IPS DF 6.9 (cell line): ENCODE results near the gene WDFY2.

ENCODE experiments used
- DNase-seq: peaks from one replicate; pipeline ENCODE4 v3.0.0-alpha.2; 2013; ENCODE audit warnings: low read depth, low spot score
- H3K27ac ChIP-seq: one replicate; pipeline ENCODE4 v1.5.1; 2013; ENCODE audit warnings: low read length, control low read depth
- H3K27me3 ChIP-seq: 2 replicates; pipeline ENCODE4 v1.6.1; 2013; ENCODE audit warnings: mild to moderate bottlenecking, low read length; ENCODE audit not compliant: control insufficient read depth, insufficient read depth
- H3K36me3 ChIP-seq: 2 replicates; pipeline ENCODE4 v1.6.1; 2013; ENCODE audit warnings: low read length; ENCODE audit not compliant: control insufficient read depth, insufficient read depth
- H3K4me1 ChIP-seq: 2 replicates; pipeline ENCODE4 v1.6.1; 2013; ENCODE audit warnings: low read length; ENCODE audit not compliant: control insufficient read depth, insufficient read depth
- H3K4me3 ChIP-seq: 2 replicates; pipeline ENCODE4 v1.5.1; 2013; ENCODE audit warnings: mild to moderate bottlenecking, low read length
- H3K9me3 ChIP-seq: 2 replicates; pipeline ENCODE4 v1.6.1; 2013; ENCODE audit warnings: low read length, inconsistent platforms; ENCODE audit not compliant: control insufficient read depth, insufficient read depth
- WGBS: extraction: QIAGEN DNeasy Blood & Tissue Kit; methylation state at CpG from one replicate; pipeline ENCODE4 v1.1.7; 2013; ENCODE audit warnings: mixed read lengths, missing lambda C conversion rate; ENCODE audit not compliant: insufficient read length, insufficient coverage; 5-methylcytosine and 5-hydroxymethylcytosine counted together

WDFY2 gene

DNA sequence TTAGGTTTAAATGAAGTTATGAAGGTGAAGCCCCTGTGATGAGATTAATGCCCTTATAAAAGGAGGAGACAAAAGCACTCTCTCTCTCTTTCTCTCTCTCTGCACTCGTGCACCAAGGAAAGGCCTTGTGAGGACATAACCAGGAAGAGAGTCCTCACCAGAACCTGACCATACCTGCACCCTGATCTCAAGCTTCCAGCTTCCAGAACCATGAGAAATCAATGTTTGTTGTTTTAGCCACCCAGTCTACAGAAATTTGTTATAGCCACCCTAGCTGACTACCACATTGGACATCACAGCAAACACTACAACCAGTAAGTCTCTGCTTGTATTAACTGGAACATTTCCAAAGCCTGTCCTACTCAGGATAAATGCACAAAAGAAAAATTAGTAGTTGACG lies 34.7 kb upstream of the WDFY2 start:
- DNase-seq = no peak
- WGBS = no CpG with 5 or more reads among the region's 2 CpGs
- Histone ChIP-seq H3K27ac (no peak overlapping the region), H3K4me1 (no peaks in the 10 kb centered on the region), H3K9me3 (no peaks in the 10 kb centered on the region), H3K27me3 (no peaks in the 10 kb centered on the region), H3K4me3 (no peak overlapping the region), H3K36me3 (no peaks in the 10 kb centered on the region)

DNA sequence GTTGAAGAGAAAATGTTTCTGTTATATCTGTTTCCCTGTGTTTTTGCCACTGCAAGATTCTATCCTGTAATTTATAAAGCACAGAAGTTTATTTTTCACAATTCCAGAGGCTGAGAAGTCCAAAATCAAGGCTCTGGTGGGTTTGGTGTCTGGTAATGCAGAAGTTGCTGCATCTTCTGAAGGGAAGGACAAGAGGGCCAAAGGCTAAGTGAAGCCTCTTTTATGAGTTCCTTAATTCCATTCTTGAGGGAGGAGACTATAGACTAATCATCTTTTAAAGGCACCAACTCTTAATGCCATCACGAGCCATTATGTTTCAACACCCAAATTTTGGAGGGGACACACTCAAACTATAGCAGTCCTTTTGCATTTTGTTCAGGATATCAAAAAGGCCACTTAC lies 34.1 kb upstream of the WDFY2 start:
- H3K27me3 ChIP-seq = no peaks in the 10 kb centered on the region
- no CpG with 5 or more reads among the region's 1 CpG for WGBS
- no peaks in the 10 kb centered on the region for H3K36me3 ChIP-seq
- H3K4me3 ChIP-seq = no peak overlapping the region
- DNase-seq = no peak
- no peak overlapping the region for H3K27ac ChIP-seq
- no peaks in the 10 kb centered on the region for H3K4me1 ChIP-seq
- H3K9me3 ChIP-seq = no peaks in the 10 kb centered on the region

DNA sequence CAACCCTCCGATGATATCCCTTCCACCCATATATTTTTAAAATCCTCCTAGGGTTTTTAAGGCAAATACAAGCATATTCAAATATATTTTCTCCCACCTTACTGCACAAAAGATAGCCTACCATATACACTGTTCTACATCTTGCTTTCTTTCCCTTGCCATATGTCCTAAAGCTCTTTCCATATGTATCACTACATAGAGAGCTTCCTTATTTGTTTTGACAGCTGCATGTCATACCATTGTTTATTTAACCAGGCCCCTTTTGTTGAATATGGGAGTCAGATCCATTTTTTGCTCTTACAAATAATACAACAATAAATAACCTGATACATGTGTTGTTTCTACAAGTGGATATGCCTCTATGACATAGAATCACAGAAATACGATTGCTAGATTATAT lies 32.8 kb upstream of the WDFY2 start:
- Histone ChIP-seq H3K4me1 (no peaks in the 10 kb centered on the region), H3K9me3 (no peaks in the 10 kb centered on the region), H3K27ac (no peak overlapping the region), H3K4me3 (no peak overlapping the region), H3K27me3 (no peaks in the 10 kb centered on the region), H3K36me3 (no peaks in the 10 kb centered on the region)
- no peak for DNase-seq
- no CpG with 5 or more reads among the region's 2 CpGs for WGBS

DNA sequence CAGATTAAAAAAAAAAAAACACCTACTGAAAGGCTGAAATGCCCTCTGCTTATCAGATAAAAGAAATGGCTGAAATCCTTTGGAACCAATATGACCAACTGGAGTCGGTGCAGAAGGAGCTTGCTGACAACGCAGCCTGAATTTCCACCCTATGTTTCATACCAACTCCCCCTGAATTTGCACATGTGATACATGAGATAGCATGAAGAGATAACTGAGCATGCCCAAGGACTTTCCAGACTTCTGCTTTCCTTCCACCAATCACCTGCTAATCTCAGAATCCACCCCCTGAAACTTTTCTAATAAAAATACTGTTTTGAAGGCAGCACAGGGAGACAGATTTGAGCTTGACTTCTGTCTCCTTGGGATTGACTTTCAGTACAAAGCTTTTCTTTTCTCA lies 32.2 kb upstream of the WDFY2 start:
- Histone ChIP-seq H3K27me3 (no peaks in the 10 kb centered on the region), H3K9me3 (no peaks in the 10 kb centered on the region), H3K4me3 (no peak overlapping the region), H3K4me1 (no peaks in the 10 kb centered on the region), H3K27ac (no peak overlapping the region), H3K36me3 (no peaks in the 10 kb centered on the region)
- WGBS = no CpG with 5 or more reads among the region's 2 CpGs
- DNase-seq = no peak

DNA sequence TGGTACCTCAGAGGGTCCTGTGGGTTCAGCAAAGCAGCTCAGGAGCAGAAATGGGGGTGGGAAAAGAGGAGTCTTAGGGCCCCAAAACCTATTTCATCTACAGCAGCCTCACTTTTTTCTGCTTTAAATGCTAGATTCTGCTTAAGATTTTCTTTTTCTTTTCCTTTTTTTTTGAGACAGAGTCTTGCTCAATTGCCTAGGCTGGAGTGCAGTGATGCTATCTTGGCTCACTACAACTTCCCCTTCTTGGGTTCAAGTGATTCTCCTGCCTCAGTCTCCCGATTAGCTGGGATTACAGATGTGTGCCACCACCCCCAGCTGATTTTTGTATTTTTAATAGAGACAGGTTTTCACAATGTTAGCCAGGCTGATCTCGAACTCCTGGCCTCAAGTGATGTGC lies 30.7 kb upstream of the WDFY2 start:
- Histone ChIP-seq H3K36me3 (no peaks in the 10 kb centered on the region), H3K9me3 (no peaks in the 10 kb centered on the region), H3K4me1 (no peaks in the 10 kb centered on the region), H3K27ac (no peak overlapping the region), H3K27me3 (no peaks in the 10 kb centered on the region), H3K4me3 (no peak overlapping the region)
- no CpG with 5 or more reads among the region's 2 CpGs for WGBS
- no peak for DNase-seq

DNA sequence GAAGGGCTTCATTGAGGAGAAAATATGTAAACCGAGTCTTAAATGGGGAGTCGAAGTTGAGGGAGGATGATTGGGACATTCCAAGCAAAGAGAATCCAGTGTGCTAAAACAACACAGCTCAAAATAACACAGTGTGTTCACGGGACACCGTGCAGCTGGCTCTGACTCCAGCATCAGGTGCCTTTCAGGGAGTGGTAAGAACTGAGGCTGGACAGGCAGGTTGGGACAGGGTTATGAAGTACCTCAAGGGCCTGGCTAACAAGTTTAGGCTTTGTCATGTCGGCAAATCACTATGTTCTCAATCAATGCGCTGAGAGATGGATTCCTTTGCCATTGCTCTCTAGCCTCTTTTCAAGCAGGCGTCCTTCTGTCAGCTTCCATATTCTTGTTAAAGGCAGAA lies 27.5 kb upstream of the WDFY2 start:
- no peak overlapping the region for H3K27ac ChIP-seq
- DNase-seq = no peak
- no CpG with 5 or more reads among the region's 7 CpGs for WGBS
- no peaks in the 10 kb centered on the region for H3K9me3 ChIP-seq
- no peaks in the 10 kb centered on the region for H3K27me3 ChIP-seq
- no peaks in the 10 kb centered on the region for H3K36me3 ChIP-seq
- no peak overlapping the region for H3K4me3 ChIP-seq
- H3K4me1 ChIP-seq = no peaks in the 10 kb centered on the region

DNA sequence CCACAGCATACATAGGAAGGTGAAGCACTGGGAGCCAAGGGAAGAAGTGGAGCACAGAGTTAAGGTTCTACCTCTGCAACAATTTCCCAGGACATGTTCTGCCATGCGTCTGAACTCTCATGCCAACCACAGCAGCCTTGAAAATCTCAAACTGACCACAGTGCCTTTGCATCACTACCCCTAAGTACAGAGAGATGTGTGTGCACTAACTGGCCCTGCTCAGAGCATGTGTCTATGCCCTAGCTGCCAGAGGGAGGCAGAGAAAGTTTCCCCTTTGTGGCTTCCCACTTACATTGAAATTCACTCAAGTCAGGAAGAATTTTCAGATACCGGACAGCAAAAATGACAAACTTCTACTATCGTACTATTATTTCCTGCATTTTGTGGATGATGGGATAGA lies 26.8 kb upstream of the WDFY2 start:
- WGBS = no CpG with 5 or more reads among the region's 3 CpGs
- DNase-seq = no peak
- Histone ChIP-seq H3K36me3 (no peaks in the 10 kb centered on the region), H3K4me1 (no peaks in the 10 kb centered on the region), H3K9me3 (no peaks in the 10 kb centered on the region), H3K27me3 (no peaks in the 10 kb centered on the region), H3K27ac (no peak overlapping the region), H3K4me3 (no peak overlapping the region)

DNA sequence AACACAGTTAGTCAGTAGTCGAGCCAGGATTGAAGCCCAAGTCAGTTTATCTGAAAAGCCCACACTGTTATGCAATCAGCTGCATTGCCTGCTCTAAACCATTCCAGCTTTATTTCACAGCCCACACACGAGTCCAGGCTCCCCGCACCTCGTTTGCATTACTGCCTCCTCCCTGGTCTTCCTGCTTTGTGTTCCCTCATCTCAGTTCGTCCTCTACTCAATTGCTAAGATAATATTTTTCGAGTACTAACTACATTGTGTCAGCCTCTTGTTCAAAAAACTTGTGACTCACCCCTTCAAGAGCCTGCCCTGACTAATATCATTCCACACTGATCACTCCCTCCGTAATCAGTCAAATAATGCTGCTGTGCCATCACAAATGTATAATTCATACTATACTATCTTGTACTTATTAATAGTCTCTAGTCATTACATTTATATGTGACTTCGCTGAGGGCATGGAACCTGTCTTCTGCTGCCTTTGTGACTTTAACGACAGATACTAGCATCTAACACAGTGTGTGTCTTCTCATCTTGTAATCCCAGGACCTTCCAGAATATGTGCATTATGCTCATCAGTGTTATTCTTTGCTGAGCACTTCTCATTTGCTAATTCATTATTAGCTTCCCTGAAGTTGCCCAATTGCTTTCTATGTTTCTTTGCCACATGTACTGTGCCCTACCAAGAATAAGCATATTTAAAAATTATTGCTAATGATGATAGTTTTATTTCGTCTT lies 26.2 kb upstream of the WDFY2 start:
- H3K9me3 ChIP-seq = no peaks in the 10 kb centered on the region
- no peaks in the 10 kb centered on the region for H3K36me3 ChIP-seq
- WGBS = 100% methylated on average over 1 of the region's 10 CpGs
- DNase-seq = no peak
- no peak overlapping the region for H3K4me3 ChIP-seq
- H3K4me1 ChIP-seq = no peaks in the 10 kb centered on the region
- H3K27me3 ChIP-seq = no peaks in the 10 kb centered on the region
- no peak overlapping the region for H3K27ac ChIP-seq

DNA sequence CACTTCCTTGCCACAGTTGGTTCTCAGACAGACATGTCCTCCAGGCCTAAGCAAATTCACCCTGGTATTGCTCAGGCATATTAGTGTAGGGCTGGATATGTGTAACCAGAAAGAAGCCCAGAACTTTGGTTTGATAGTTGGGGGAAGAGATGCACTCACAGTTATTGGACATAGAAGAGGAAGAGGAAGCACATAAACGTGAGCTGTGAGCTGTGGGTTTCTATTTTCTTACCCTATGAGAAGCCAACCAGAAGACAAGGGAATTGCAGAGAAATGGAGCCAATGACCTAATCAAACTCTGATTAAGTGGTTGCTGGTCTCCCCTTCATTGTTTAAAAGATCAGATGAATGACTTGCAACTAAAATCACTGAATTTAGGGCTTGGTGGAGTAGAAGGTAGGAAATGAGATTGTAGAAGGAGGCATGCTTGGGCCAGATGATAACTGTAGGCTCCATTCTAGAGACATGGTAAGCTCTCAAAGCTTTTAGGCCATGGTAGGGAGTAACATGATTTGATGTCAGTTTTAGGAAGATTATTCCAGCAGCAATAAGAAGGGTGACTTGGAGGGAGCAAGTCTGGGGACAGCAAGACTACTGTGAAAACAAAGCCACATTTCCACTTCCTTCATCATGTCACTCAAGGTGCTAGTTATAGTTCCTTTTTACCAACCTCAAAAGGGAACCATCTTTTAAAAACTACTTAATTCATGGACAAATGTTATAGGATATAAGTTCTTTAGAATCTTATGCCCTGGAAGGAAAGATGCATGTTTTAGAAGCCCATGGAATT lies 24.1 kb upstream of the WDFY2 start:
- H3K27ac ChIP-seq = no peak overlapping the region
- no peak overlapping the region for H3K4me3 ChIP-seq
- DNase-seq = no peak
- no peaks in the 10 kb centered on the region for H3K27me3 ChIP-seq
- WGBS = no CpG with 5 or more reads among the region's 1 CpG
- no peaks in the 10 kb centered on the region for H3K9me3 ChIP-seq
- H3K36me3 ChIP-seq = no peaks in the 10 kb centered on the region
- H3K4me1 ChIP-seq = no peaks in the 10 kb centered on the region

DNA sequence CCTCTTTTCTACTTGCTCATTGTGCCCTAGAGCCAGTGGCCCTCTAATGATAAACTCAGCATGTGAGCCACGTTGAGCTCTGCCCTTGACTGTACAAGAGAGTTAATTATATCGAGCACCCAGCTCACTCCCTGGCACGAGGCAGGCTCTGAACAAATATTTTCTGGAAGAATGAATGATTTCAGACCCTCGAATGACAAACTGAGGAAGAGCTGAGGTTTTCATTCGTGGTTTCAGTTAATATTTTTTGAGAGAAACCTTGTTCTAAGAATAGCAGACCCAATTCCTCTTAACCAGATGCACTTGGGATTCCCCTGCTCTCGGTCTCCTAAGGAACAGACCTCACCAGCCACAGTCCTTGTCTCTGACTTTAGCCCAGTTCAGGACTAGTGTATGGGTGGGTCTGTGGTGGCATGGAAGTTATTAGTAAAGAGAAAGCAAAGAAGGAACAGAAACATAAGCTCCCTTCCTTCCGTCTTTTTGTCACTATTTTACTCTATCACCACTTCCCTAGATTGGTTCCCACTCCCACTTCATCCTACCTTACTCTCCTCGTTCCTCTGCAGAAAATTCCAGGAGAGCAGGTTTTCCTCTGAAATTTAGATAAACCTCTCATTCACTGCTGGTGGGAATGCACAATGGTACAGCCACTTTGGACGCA lies 22.1 kb upstream of the WDFY2 start:
- Histone ChIP-seq H3K27ac (no peak overlapping the region), H3K27me3 (no peaks in the 10 kb centered on the region), H3K9me3 (no peaks in the 10 kb centered on the region), H3K36me3 (no peaks in the 10 kb centered on the region), H3K4me3 (no peak overlapping the region), H3K4me1 (no peaks in the 10 kb centered on the region)
- DNase-seq = no peak
- WGBS = no CpG with 5 or more reads among the region's 9 CpGs
